ENCODE results near the gene IFT74.

IFT74 gene

GRCh38 chr9:26955921-26956859 is at the start of gene IFT74:
TSS of gene IFT74 (plus strand) at chr9:26956412. CDS start at chr9:26961968, 5,556 bp downstream.
- DNase-seq (ENCODE audit: low spot score) = peak; percentile 99

GRCh38 chr9:26913138-26913668 is 43.0 kb upstream of the IFT74 start:
- DNase-seq (ENCODE audit: low spot score) = no peak

- DNase-seq (ENCODE audit: low spot score) = no peak
Measured at GRCh38 chr9:26919698-26920097, 36.5 kb upstream of the IFT74 start.

DNA sequence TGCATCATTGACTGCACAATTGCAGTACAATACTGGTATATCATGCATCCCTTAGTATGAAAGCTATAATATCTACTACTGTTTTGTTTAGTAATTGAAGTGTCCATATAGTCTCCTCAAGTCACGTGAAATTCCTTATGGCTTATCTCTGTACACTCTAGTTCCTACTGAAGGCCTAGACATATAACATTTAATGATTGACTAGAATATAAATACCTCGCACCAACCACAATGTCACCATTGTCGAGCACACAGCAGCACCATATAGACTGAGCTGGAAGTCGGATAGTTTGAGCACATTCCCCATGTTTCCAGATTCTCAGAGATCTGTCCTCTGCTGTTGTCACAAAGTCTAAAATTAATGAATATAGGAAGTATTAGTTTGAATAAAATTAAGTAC is 30.6 kb upstream of the IFT74 start:
- no peak for DNase-seq (ENCODE audit: low spot score)

DNA sequence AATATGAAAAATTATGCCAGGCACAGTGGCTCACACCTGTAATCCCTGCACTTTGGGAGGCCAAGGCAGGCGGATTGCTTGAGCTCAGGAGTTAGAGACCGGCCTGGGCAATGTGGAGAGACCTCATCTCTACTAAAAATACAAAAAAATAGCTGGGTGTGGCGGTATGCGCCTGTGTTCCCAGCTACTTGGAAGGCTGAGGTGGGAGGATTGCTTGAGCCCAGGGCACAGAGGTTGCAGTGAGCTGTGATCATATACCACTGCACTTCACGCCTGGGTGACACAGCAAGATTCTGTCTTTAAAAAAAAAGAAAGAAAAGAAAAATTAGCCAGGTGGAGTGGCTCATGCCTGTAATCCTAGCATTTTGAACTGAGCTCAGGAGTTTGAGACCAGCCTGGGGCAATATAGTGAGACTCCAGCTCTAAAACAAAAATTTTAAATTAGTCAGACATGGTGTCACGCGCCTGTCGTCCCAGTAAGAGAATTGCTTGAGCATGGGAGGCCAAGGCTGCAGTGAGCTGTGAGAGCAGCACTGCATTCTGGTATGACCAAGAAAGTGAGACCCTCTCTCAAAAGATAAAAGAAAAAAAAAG is 27.2 kb upstream of the IFT74 start:
- no peak for DNase-seq (ENCODE audit: low spot score)

DNA sequence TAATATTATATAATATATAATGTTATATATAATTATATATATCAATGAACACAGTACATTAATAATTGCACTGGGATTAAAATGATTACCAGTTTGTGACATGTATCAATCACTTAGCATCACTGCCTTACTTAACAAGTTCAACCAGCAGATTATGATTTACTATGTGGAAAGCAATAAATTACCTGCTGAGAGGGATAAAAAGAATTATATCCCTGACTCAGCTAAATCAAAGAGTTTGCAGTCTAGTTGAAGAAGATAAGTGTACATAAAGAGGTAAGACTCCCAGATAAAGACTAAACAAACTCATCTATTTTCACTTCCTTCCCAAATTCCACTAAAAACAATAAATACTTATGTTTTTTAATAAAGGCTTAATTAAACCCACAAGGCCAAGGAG is 20.4 kb upstream of the IFT74 start:
- no peak for DNase-seq (ENCODE audit: low spot score)

GRCh38 chr9:26937816-26938371 is 18.3 kb upstream of the IFT74 start:
- DNase-seq (ENCODE audit: low spot score) = no peak

GRCh38 chr9:26939955-26940711 is 16.1 kb upstream of the IFT74 start:
- DNase-seq (ENCODE audit: low spot score) = no peak

DNA sequence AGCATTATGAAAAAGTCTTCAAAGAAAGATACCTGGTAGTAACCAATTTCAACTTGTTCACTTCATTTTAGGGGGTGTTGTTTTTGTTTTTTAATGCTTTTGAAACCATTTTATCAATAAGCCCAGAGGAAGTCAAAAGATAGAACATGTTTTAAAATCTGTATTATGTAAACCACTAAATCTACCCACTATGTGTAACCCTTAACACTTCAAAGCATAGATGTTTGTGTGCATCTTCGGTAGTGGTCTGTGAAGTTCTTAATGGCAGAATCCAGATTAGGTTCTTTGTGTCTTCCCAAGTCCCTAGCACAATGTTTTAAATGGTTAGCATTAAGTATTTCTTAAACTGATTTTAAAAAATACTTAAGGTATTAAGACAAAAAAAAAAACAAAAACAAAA is 15.4 kb upstream of the IFT74 start:
- no peak for DNase-seq (ENCODE audit: low spot score)

DNA sequence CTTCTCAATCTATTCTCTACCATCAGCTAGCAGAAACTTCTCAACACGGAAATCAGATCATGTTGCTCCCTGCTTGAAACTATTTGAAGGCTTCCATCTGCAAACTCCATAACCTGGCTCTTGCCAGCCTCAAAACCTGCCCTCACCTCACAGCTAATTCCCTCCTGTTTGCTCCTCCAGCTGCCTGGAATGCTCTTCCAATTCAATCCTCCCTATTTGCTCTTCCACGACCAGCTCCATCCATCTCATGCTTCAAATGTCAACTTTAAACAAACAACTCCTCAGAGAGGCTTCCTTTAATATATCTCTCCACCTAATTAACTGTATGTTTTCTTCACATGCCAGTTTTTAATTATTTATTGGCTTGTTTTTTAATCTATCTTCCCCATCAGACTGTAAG is 10.6 kb upstream of the IFT74 start:
- DNase-seq (ENCODE audit: low spot score) = no peak

GRCh38 chr9:26946753-26947727 is 9.2 kb upstream of the IFT74 start, which contains the start of gene PLAA:
TSS of gene PLAA (minus strand) at chr9:26947242. CDS start at chr9:26947045, 197 bp downstream.
- peak; percentile 93 for DNase-seq (ENCODE audit: low spot score)

- DNase-seq (ENCODE audit: low spot score) = peak; percentile 24
Measured at GRCh38 chr9:26947736-26948135, 8.5 kb upstream of the IFT74 start.

DNA sequence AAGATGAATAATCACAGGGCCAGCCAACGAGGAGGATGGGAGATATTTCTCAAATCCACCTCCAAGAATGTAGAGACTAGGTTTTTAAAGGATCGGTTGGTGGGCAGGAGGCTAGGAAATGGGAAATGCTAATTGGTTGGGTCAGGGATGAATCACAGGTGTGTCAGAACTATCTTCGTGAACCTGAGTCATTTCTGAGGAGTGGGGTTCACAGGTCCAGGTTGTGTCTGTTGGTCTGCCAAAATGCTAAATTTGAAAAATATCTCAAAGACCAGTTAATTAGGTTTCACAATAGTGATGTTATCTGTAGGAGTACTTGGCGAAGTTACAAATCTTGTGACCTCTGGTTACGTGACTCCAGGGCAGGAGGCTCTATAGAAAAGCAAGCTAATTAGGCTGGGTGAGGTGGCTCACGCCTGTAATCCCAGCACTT is 6.6 kb upstream of the IFT74 start:
- no peak for DNase-seq (ENCODE audit: low spot score)

- no peak for DNase-seq (ENCODE audit: low spot score)
Measured at GRCh38 chr9:26950521-26950920, 5.7 kb upstream of the IFT74 start.

GRCh38 chr9:26951794-26952193 is 4.4 kb upstream of the IFT74 start:
- no peak for DNase-seq (ENCODE audit: low spot score)

DNA sequence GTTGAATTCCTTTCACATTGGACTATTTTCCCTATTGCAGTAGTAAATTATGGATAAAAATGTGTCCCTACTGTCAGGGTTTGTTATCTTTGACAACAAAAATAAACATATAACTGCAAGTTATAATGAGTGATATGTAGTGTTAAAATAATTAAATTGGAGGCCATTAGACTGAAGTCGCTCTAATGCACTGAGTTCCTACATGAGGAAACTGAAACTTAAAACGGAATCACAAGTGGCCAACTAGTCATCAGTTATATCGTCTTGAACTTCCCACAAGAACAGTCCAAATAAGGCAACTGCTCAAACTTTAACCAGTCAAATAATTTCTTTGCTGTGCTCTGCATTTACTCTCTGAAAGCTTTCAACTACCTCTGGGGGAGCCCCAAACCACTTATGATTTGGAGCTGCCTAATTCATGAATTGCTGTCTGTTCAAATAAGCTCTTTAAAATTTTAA is 2.1 kb upstream of the IFT74 start:
- DNase-seq (ENCODE audit: low spot score) = no peak

DNA sequence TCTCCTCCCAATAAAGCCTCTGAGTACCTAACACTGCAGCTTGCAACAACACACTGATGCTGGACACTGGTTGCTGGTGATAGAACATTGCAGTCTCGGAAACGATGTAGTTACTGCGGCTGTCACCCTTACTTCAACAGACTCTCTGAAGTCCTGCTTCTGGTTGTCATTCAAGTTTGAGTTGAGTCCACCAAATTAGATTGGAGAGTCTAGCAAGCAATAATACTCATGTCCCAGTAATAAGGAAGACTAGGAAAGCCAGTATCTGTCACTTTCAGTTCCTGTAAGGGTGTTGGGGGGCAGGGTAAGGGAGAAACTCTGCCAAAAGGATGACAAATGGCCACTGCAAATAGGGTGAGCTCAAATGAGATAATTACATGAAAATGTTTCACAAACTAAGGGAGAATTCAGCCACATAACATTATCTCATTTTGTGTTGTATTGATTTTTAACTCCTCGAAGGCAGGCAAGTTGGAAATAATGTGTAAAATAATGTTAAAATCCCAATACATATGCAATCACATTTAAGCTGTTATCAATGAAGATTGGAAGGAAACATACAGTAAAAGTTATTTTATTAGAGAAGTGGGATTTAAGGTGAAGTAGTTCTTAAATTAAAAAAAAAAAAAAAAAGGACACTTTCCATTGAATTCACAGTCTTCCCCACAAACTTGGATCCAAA is 849 bp upstream of the IFT74 start:
- peak; percentile 50 for DNase-seq (ENCODE audit: low spot score)

DNA sequence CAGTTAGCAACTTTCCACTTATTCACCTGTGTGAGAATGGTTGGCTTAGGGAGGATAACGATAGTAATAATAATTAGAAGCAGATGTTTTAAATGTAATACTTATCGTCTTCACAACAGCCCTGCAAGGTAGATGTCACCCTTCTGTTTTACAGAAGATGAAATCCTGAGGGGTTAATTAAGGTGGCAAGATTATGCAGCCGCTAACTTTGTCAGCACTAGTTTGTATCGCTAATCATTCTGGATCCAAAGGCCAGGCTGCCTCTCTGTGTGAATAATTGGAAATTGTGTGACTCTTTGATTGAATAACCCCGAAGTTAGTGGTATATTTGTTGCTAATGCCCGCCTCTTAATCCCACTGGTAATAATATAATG is 635 bp downstream of the IFT74 start:
- no peak for DNase-seq (ENCODE audit: low spot score)

GRCh38 chr9:26971721-26972120 is 15.5 kb downstream of the IFT74 start:
- DNase-seq (ENCODE audit: low spot score) = no peak

DNA sequence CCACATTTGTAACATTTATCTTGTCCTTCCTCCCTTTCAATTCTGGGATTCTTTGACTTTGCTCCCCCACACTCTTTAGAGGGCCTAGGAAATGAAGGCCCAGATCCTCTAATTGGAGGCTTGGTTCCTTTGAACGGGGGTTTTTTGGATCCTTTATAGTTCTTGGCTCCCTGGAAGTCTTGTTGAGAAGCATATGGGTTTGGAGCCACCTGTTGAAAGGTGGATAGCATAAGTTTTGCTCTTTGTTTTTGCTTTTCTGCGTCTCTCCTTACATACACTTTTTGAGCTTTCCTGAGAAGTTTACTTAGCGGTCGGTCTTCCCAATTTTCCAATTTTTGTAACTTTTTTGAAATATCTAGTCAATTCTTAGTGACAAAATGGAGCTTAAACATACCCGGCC is 17.8 kb downstream of the IFT74 start:
- peak; percentile 15 for DNase-seq (ENCODE audit: low spot score)
